Keratinocyte (primary cell): ENCODE data around the gene TMEM200A. TPM values are rescaled to one million over a fixed set of nuclear protein-coding genes. Genes with fewer than 3 reads are reported as not detected.

ENCODE experiments used
- DNase-seq: peaks from one replicate; pipeline ENCODE4 v3.0.0-alpha.2; 2011; ENCODE audit warnings: low read depth, missing footprints, low spot score
- FAIRE-seq: peaks from 2 replicates; lab custom pipeline; 2011; peaks lifted over from hg19 to GRCh38; lab: Jason Lieb, UNC
- H2AFZ ChIP-seq: 2 replicates; pipeline ENCODE4 v1.6.0; 2012; ENCODE audit warnings: low read length, control low read depth, inconsistent platforms; ENCODE audit not compliant: control insufficient read depth
- H3K27ac ChIP-seq: 2 replicates; pipeline ENCODE4 v1.5.1; 2011; ENCODE audit warnings: low read length; ENCODE audit not compliant: control insufficient read depth, insufficient read depth
- H3K27me3 ChIP-seq: 3 replicates; pipeline ENCODE4 v1.6.0; 2011; ENCODE audit warnings: low read length; ENCODE audit not compliant: control insufficient read depth, insufficient read depth; ENCODE audit errors: extremely low read depth
- H3K36me3 ChIP-seq, 2 experiments: 2 replicates in 1 of 2; 3 replicates in 1 of 2; pipeline ENCODE4 v1.5.1; 2011; ENCODE audit warnings: low read length in 2 of 2, mild to moderate bottlenecking in 1 of 2; ENCODE audit not compliant: control insufficient read depth in 2 of 2, insufficient read depth in 2 of 2; ENCODE audit errors: extremely low read depth in 1 of 2
- H3K4me1 ChIP-seq: 3 replicates; pipeline ENCODE4 v1.5.1; 2011; ENCODE audit warnings: low read length; ENCODE audit not compliant: control insufficient read depth, insufficient read depth; ENCODE audit errors: extremely low read depth
- H3K4me2 ChIP-seq: 3 replicates; pipeline ENCODE4 v1.6.0; 2011; ENCODE audit warnings: low read depth, low read length; ENCODE audit not compliant: control insufficient read depth, insufficient read depth; ENCODE audit errors: extremely low read depth
- H3K4me3 ChIP-seq, 3 experiments: fragments of 200-600 bp in 1 of 3; sonication (generic) in 1 of 3; 2 replicates in 2 of 3; 3 replicates in 1 of 3; pipeline ENCODE4 v1.5.1; 2011 to 2016; ENCODE audit warnings: low read length in 3 of 3, mild to moderate bottlenecking in 3 of 3, control low read depth in 2 of 3, inconsistent platforms in 1 of 3, low read depth in 1 of 3, mixed read lengths in 1 of 3, mixed run types in 1 of 3, moderate library complexity in 1 of 3; ENCODE audit not compliant: control insufficient read depth in 2 of 3, insufficient read depth in 2 of 3; ENCODE audit errors: extremely low read depth in 1 of 3
- H3K79me2 ChIP-seq: 2 replicates; pipeline ENCODE4 v1.6.0; 2012; ENCODE audit warnings: low read length; ENCODE audit not compliant: control insufficient read depth, insufficient read depth
- H3K9ac ChIP-seq: 3 replicates; pipeline ENCODE4 v1.6.0; 2011; ENCODE audit warnings: low read length; ENCODE audit not compliant: control insufficient read depth, insufficient read depth; ENCODE audit errors: extremely low read depth
- H3K9me1 ChIP-seq: 3 replicates; pipeline ENCODE4 v1.6.0; 2011; ENCODE audit warnings: low read length; ENCODE audit not compliant: control insufficient read depth, insufficient read depth; ENCODE audit errors: extremely low read depth
- H3K9me3 ChIP-seq: 2 replicates; pipeline ENCODE4 v1.5.1; 2012; ENCODE audit warnings: low read depth, low read length; ENCODE audit not compliant: control insufficient read depth
- H4K20me1 ChIP-seq: 3 replicates; pipeline ENCODE4 v1.6.0; 2011; ENCODE audit warnings: low read length; ENCODE audit not compliant: control insufficient read depth, insufficient read depth; ENCODE audit errors: extremely low read depth
- CTCF ChIP-seq, 3 experiments: IDR thresholded peaks in 1 of 3; conservative IDR thresholded peaks in 1 of 3; optimal IDR thresholded peaks in 1 of 3; 2 replicates in 2 of 3; 3 replicates in 1 of 3; pipeline versions ENCODE3 to v1.5.1; 2011; ENCODE audit warnings: low read length in 3 of 3, mild to moderate bottlenecking in 3 of 3, moderate library complexity in 2 of 3, control low read depth in 1 of 3, inconsistent platforms in 1 of 3; ENCODE audit not compliant: insufficient read depth in 2 of 3; ENCODE audit errors: extremely low read depth in 1 of 3
- EZH2 ChIP-seq: IDR thresholded peaks from one replicate; pipeline ENCODE4 v1.6.1; 2012; ENCODE audit warnings: inconsistent platforms, mild to moderate bottlenecking, low read length, moderate library complexity
- dilution Hi-C: fragments of 300-500 bp; cut with MboI; formaldehyde crosslinking; loops from one replicate; pipeline ENCODE4 v1.7.0; 2020; ENCODE audit warnings: low sequenced_read_pairs; ENCODE audit not compliant: extremely low pct_ligation_motif_present
- polyA plus RNA-seq, 5 experiments: library from polyadenylated mRNA; depleted of rRNA in 3 of 5; stranded (reverse) in 3 of 5; stranded (forward) in 1 of 5; unstranded in 1 of 5; fragments of >200 nt; gene quantifications; 1 replicate in 1 of 5; 2 replicates in 3 of 5; 3 replicates in 1 of 5; pipeline versions ENCODE4 v1.2.1 to v1.2.3, GENCODE V29; 2011 to 2012; ENCODE audit warnings: missing spikeins in 2 of 5, low read depth in 1 of 5, low replicate concordance in 1 of 5

TMEM200A gene
- polyA plus RNA-seq, 1 donor (not counting 4 experiments of a cell fraction or from before 2014, with no cell fraction given): 80.4 TPM

GRCh38 chr6:130486417-130486816 is 120.6 kb downstream of the TMEM200A start:
- Histone ChIP-seq H3K27me3 (no peaks in the 10 kb centered on the region), H3K79me2 (no peaks in the 10 kb centered on the region), H3K9me3 (no peaks in the 10 kb centered on the region), H4K20me1 (no peaks in the 10 kb centered on the region), H3K4me3 (no peak overlapping the region), H3K9ac (no peak overlapping the region), H3K4me1 (peaks cover 11% of the 10 kb centered on the region), H2AFZ (no peak overlapping the region), H3K9me1 (no peaks in the 10 kb centered on the region), H3K27ac (no peak overlapping the region), H3K4me2 (no peak overlapping the region), H3K36me3 (no peaks in the 10 kb centered on the region)
- TF ChIP-seq EZH2 (no peak), CTCF (optimal IDR thresholded peaks at IDR 0.05 in 1 of 3, IDR thresholded peaks at IDR 0.05 in 1 of 3, conservative IDR thresholded peaks at IDR 0.05 in 1 of 3; ENCODE audit: extremely low read depth in 1 of 3, insufficient read depth in 2 of 3, low read length in 3 of 3) (no peak)
- dilution Hi-C loops: no loop called here
- no peak for DNase-seq
- FAIRE-seq: no peak

GRCh38 chr6:130489514-130489913 is 123.7 kb downstream of the TMEM200A start:
- H3K4me3 ChIP-seq: no peak overlapping the region
- H3K36me3 ChIP-seq: no peaks in the 10 kb centered on the region
- DNase-seq: no peak
- H3K4me1 ChIP-seq: peaks cover 2% of the 10 kb centered on the region
- no peaks in the 10 kb centered on the region for H4K20me1 ChIP-seq
- TF ChIP-seq EZH2 (no peak), CTCF (optimal IDR thresholded peaks at IDR 0.05 in 1 of 3, IDR thresholded peaks at IDR 0.05 in 1 of 3, conservative IDR thresholded peaks at IDR 0.05 in 1 of 3; ENCODE audit: extremely low read depth in 1 of 3, insufficient read depth in 2 of 3, low read length in 3 of 3) (no peak)
- no peak for FAIRE-seq
- dilution Hi-C loops: no loop called here
- H2AFZ ChIP-seq: no peak overlapping the region
- no peaks in the 10 kb centered on the region for H3K9me3 ChIP-seq
- no peaks in the 10 kb centered on the region for H3K79me2 ChIP-seq
- H3K4me2 ChIP-seq: no peak overlapping the region
- H3K27me3 ChIP-seq: no peaks in the 10 kb centered on the region
- H3K9ac ChIP-seq: no peak overlapping the region
- H3K27ac ChIP-seq: no peak overlapping the region
- H3K9me1 ChIP-seq: no peaks in the 10 kb centered on the region

Other genes with a start within 250 kb of the TMEM200A start
- 2.9 to 7.0 TPM (median 5.4 TPM) in 3 replicates for gene SAMD3, start 143.1 kb upstream of the TMEM200A start, polyA plus RNA-seq